HG03045 (cell line): ENCODE measurements around the gene ALLC.
"Not testable (repeated sequence)": the region's sequence is repeated elsewhere in the genome, so short reads cannot be mapped to it uniquely, and the experiment has no call there.

ENCODE experiments used
- ATAC-seq: cut with Tn5 transposase; IDR thresholded peaks from one replicate; pipeline ENCODE4 v1.9.1; 2021; ENCODE audit warnings: mild to moderate bottlenecking, moderate library complexity; ENCODE audit not compliant: unreplicated experiment

Gene ALLC

GRCh38 chr2:3626118-3626811 lies 31.7 kb upstream of the ALLC start:
- no peak for ATAC-seq

- no peak for ATAC-seq
Observed at GRCh38 chr2:3626812-3627499, 31.0 kb upstream of the ALLC start.

GRCh38 chr2:3627500-3628100 lies 30.4 kb upstream of the ALLC start:
- no peak for ATAC-seq

- ATAC-seq, result no peak
Observed at GRCh38 chr2:3628241-3628679, 29.7 kb upstream of the ALLC start.

GRCh38 chr2:3628800-3629199 lies 29.2 kb upstream of the ALLC start:
- ATAC-seq, result no peak

GRCh38 chr2:3630631-3631030 lies 27.4 kb upstream of the ALLC start:
- no peak for ATAC-seq

- ATAC-seq, result no peak
Observed at GRCh38 chr2:3631161-3631850, 26.7 kb upstream of the ALLC start.

GRCh38 chr2:3631851-3632659 lies 25.9 kb upstream of the ALLC start:
- no peak for ATAC-seq

GRCh38 chr2:3633089-3633981 lies 24.7 kb upstream of the ALLC start:
- no peak for ATAC-seq

- no peak for ATAC-seq
Observed at GRCh38 chr2:3633982-3634595, 23.9 kb upstream of the ALLC start.

- no peak for ATAC-seq
Observed at GRCh38 chr2:3634596-3635121, 23.3 kb upstream of the ALLC start.

- no peak for ATAC-seq
Observed at GRCh38 chr2:3635171-3635974, 22.6 kb upstream of the ALLC start.

- not testable (repeated sequence) for ATAC-seq
Observed at GRCh38 chr2:3635975-3636327, 22.0 kb upstream of the ALLC start.

GRCh38 chr2:3636586-3637310 lies 21.3 kb upstream of the ALLC start:
- no peak for ATAC-seq

- no peak for ATAC-seq
Observed at GRCh38 chr2:3637311-3637675, 20.7 kb upstream of the ALLC start.

- ATAC-seq, result no peak
Observed at GRCh38 chr2:3637692-3638455, 20.1 kb upstream of the ALLC start.

GRCh38 chr2:3638456-3638810 lies 19.6 kb upstream of the ALLC start:
- no peak for ATAC-seq
